Activated CD8-positive, alpha-beta T cell treated with anti-CD3 and anti-CD28 coated beads for 36 hours (primary cell): ENCODE measurements around the gene TMEM131. TPM values are rescaled to one million over a fixed set of nuclear protein-coding genes. Genes with fewer than 3 reads are reported as not detected.
A peak's percentile ranks its signal among the peaks of the same experiment; 100 is the strongest.

ENCODE experiments used
- ATAC-seq: fragments of 200-7000 bp; cut with Tn5 transposase; one replicate; pipeline ENCODE4 v1.10.0; 2021; ENCODE audit warnings: mild to moderate bottlenecking, moderate library complexity
- CTCF ChIA-PET: fragments of 350-600 bp; sonication (Branson Sonifier 250); formaldehyde crosslinking; loops from one replicate; lab custom pipeline; 2021; ENCODE audit warnings: antibody characterized with exemption; lab: Charles Lee
- POLR2A ChIA-PET: fragments of 350-600 bp; sonication (Branson Sonifier 250); formaldehyde crosslinking; loops from one replicate; lab custom pipeline; 2021; ENCODE audit warnings: antibody characterized with exemption; lab: Charles Lee
- DNase-seq: peaks from one replicate; pipeline ENCODE4 v3.0.0-alpha.2; 2020
- H3K27ac Mint-ChIP-seq: one replicate; pipeline ENCODE4 v1.8.0; 2021; ENCODE audit warnings: mild to moderate bottlenecking, mixed read lengths
- H3K27me3 Mint-ChIP-seq: one replicate; pipeline ENCODE4 v1.8.0; 2021; ENCODE audit warnings: mixed read lengths
- H3K36me3 Mint-ChIP-seq: one replicate; pipeline ENCODE4 v1.8.0; 2021; ENCODE audit warnings: low read depth, mixed read lengths
- H3K4me1 Mint-ChIP-seq: one replicate; pipeline ENCODE4 v1.8.0; 2021; ENCODE audit warnings: low read depth, mixed read lengths
- H3K4me3 Mint-ChIP-seq: one replicate; pipeline ENCODE4 v1.8.0; 2021; ENCODE audit warnings: mild to moderate bottlenecking, moderate library complexity, mixed read lengths
- H3K9me3 Mint-ChIP-seq: one replicate; pipeline ENCODE4 v1.8.0; 2021; ENCODE audit warnings: mixed read lengths
- CTCF ChIP-seq: fragments of 200-600 bp; IDR thresholded peaks from one replicate; pipeline ENCODE4 v1.8.0; 2022; ENCODE audit warnings: antibody characterized with exemption, mild to moderate bottlenecking
- intact Hi-C: fragments of 100-400 bp; cut with micrococcal nuclease; formaldehyde crosslinking; loops from one replicate; pipeline ENCODE4 v1.10.0; 2022
- total RNA-seq, 2 experiments: library from RNA; stranded (reverse); gene quantifications; one replicate each; pipeline ENCODE4 v1.2.3, GENCODE V29; 2021

TMEM131 gene
- total RNA-seq, 2 experiments from 2014 or later = 24.2 to 27.4 TPM

DNA sequence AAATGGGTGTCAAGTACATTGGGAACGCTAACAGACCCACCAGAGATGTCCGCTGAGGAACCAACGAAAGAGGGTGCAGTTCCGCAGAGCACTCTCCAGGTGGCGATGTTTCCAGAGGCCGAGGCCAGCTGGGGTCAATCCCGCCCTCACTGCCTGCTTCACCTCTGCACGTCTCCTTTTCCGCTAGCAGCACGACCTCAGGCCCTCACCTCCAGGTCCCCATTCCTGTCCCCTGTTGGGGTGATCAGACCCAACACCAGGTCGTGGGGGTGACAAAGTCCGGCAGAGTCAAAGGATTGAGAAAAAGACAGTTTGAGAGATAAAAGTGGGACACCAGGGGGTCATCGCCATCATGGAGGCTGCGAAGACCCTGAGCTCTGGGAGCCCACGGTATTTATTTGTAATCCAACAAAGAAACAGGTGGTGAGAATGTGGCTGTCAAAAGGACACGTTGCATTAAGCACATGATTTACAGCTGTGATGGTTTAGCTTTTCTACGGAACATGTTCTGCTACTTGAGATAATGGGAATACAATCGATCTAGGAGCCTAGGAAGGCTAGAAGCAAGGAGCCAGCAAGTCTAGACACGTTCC is 255.1 kb downstream of the TMEM131 start:
- ChIA-PET CTCF (interaction anchor here (1.0 to 10.0 kb wide), 14 partner anchors 8 to 644 kb away, joined by 3 to 167 read pairs (median 6); partner anchors contain the start of gene ZAP70), POLR2A (interaction anchor here (0.7 to 6.2 kb wide), 8 partner anchors 12 to 78 kb away, joined by 3 to 61 read pairs (median 6); partner anchors contain the start of gene ZAP70)
- intact Hi-C loops = no loop called here
- DNase-seq (peak; percentile 66), ATAC-seq (peak; percentile 37)
- Mint-ChIP-seq H3K27ac (peak overlapping the region; percentile 59), H3K4me3 (no peak overlapping the region), H3K36me3 (peaks cover 65% of the 10 kb centered on the region), H3K4me1 (peaks cover 52% of the 10 kb centered on the region), H3K27me3 (no peaks in the 10 kb centered on the region), H3K9me3 (no peaks in the 10 kb centered on the region)
- TF ChIP-seq CTCF = peak; percentile 85

DNA sequence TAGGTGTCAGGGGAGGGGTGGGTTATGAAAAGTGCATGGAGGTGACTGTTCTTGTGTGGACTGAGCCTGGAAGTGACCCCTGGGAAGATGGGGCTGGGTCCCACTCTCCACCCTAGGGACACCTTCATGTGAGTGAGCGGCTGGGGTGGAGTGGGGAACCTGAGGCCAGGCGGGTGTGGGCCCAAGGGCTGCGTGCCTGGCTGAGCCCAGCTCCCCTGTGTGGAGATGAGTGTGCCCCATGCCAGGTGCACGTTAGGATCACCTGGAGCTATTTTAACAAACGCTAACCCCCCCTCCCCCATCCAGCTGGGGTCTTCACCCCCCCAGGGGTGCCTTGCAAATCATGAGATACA is 255.9 kb downstream of the TMEM131 start:
- CTCF ChIA-PET = interaction anchor here (0.9 to 10.0 kb wide), 10 partner anchors 9 to 149 kb away, joined by 4 to 167 read pairs (median 9); partner anchors contain the start of gene ZAP70
- no peak for ATAC-seq
- H3K36me3 Mint-ChIP-seq = peaks cover 64% of the 10 kb centered on the region

DNA sequence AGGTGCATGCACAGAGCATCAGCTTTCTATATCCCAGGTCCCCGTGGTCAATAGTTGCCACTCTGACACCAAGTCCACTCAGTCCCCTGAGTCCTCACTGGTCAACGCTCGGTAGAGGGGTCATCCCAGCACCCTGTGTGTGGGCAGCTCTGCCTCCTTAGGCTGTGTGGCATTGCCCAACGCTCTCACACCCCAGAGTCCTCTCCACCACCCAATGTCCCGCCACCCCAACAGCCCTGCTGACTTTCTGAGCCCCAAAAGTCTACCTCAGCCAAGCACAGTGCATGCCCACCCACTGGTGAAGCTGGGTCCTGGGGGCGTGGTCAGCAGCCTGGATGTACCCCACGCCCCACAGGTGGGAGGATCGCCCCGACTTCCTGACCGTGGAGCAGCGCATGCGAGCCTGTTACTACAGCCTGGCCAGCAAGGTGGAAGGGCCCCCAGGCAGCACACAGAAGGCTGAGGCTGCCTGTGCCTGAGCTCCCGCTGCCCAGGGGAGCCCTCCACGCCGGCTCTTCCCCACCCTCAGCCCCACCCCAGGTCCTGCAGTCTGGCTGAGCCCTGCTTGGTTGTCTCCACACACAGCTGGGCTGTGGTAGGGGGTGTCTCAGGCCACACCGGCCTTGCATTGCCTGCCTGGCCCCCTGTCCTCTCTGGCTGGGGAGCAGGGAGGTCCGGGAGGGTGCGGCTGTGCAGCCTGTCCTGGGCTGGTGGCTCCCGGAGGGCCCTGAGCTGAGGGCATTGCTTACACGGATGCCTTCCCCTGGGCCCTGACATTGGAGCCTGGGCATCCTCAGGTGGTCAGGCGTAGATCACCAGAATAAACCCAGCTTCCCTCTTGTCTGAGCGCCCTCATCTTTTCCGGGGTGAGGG is 256.5 kb downstream of the TMEM131 start:
- intact Hi-C loops = no loop called here
- H3K4me3 Mint-ChIP-seq = no peak overlapping the region
- H3K27me3 Mint-ChIP-seq = no peaks in the 10 kb centered on the region
- H3K36me3 Mint-ChIP-seq = peaks cover 60% of the 10 kb centered on the region
- no peak for TF ChIP-seq CTCF
- peaks cover 39% of the 10 kb centered on the region for H3K4me1 Mint-ChIP-seq
- ATAC-seq = no peak
- peak overlapping the region; percentile 3 for H3K27ac Mint-ChIP-seq
- POLR2A ChIA-PET = interaction anchor here (0.6 to 6.2 kb wide), 7 partner anchors 11 to 76 kb away, joined by 3 to 61 read pairs (median 4); partner anchors contain the start of gene ZAP70
- H3K9me3 Mint-ChIP-seq = no peaks in the 10 kb centered on the region
- CTCF ChIA-PET = interaction anchor here (0.9 to 10.0 kb wide), 10 partner anchors 9 to 149 kb away, joined by 4 to 167 read pairs (median 9); partner anchors contain the start of gene ZAP70
- no peak for DNase-seq

More for the DNA sequence above, 255.9 kb downstream of the TMEM131 start:
- no peaks in the 10 kb centered on the region for H3K9me3 Mint-ChIP-seq
- H3K27me3 Mint-ChIP-seq = no peaks in the 10 kb centered on the region
- H3K4me3 Mint-ChIP-seq = no peak overlapping the region
- TF ChIP-seq CTCF = no peak
- no peak for DNase-seq
- no peak overlapping the region for H3K27ac Mint-ChIP-seq
- peaks cover 44% of the 10 kb centered on the region for H3K4me1 Mint-ChIP-seq
- intact Hi-C loops = no loop called here
- POLR2A ChIA-PET = interaction anchor here (0.6 to 6.2 kb wide), 7 partner anchors 11 to 77 kb away, joined by 3 to 61 read pairs (median 4); partner anchors contain the start of gene ZAP70

GRCh38 chr2:97738179-97739019 is 257.3 kb downstream of the TMEM131 start:
- Mint-ChIP-seq H3K27me3 (no peaks in the 10 kb centered on the region), H3K9me3 (no peaks in the 10 kb centered on the region), H3K36me3 (peaks cover 61% of the 10 kb centered on the region), H3K4me1 (peaks cover 31% of the 10 kb centered on the region), H3K4me3 (no peak overlapping the region), H3K27ac (peak overlapping the region; percentile 3)
- ATAC-seq (no peak), DNase-seq (no peak)
- TF ChIP-seq CTCF = no peak
- POLR2A ChIA-PET = interaction anchor here (1.3 to 6.2 kb wide), 5 partner anchors 10 to 24 kb away, joined by 3 to 61 read pairs (median 6); partner anchors contain the start of gene ZAP70
- intact Hi-C loops = no loop called here
- CTCF ChIA-PET = interaction anchor here (6.8 to 6.9 kb wide), 2 partner anchors 25 to 39 kb away, joined by 73 to 143 read pairs; partner anchors contain the start of gene ZAP70
